HG02588 (cell line): ENCODE measurements around the gene HTR2C.
"Not testable (repeated sequence)": the region's sequence is repeated elsewhere in the genome, so short reads cannot be mapped to it uniquely, and the experiment has no call there.

Experiments
- ATAC-seq: cut with Tn5 transposase; IDR thresholded peaks from one replicate; pipeline ENCODE4 v1.9.1; 2021; ENCODE audit warnings: mild to moderate bottlenecking, moderate library complexity; ENCODE audit not compliant: unreplicated experiment

Gene HTR2C

GRCh38 chrX:114583646-114584374 is at the start of gene HTR2C:
HTR2C (plus strand) TSS chrX:114584086; CDS start chrX:114726937, 142,851 bp downstream.
- ATAC-seq: no peak

GRCh38 chrX:114580336-114580735 is 3.5 kb upstream of the HTR2C start:
- ATAC-seq: no peak

DNA sequence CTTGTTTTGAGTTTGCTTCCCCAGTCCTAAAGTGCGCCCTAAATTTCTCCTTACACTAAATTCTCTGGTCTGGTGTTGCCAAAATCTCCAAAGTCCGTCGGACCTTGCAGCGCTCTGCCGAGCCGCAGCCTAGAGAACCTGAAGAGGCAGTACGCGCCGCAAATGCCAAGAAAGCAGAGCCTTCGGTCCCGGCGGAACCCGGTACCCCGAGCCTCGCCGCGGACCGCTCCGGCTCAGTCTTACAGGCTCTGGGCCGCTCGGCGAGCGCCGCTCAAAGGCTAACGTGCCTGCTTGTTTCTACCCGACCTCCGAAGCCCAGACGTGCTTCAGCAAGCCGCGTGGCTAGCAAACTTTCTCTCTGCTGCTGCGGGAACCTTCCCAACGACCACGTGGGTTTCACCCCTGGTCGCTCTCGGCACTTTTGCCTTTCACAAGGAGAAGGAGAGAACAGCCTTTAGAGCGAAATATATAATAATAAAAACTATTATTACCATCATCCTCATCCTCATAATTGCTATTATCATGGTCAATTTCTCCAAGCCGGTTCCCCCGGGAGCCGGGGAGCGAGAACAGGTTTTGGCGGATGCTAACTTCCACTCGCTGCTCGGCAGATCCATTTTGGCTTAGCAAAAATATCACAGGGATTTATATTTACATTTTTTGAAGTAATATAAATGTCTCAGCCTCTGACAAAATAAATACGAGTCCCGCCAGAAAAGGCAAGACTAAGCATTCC is 2.2 kb upstream of the HTR2C start:
- no peak for ATAC-seq

- no peak for ATAC-seq
Observed at GRCh38 chrX:114582264-114582632, 1.6 kb upstream of the HTR2C start.

DNA sequence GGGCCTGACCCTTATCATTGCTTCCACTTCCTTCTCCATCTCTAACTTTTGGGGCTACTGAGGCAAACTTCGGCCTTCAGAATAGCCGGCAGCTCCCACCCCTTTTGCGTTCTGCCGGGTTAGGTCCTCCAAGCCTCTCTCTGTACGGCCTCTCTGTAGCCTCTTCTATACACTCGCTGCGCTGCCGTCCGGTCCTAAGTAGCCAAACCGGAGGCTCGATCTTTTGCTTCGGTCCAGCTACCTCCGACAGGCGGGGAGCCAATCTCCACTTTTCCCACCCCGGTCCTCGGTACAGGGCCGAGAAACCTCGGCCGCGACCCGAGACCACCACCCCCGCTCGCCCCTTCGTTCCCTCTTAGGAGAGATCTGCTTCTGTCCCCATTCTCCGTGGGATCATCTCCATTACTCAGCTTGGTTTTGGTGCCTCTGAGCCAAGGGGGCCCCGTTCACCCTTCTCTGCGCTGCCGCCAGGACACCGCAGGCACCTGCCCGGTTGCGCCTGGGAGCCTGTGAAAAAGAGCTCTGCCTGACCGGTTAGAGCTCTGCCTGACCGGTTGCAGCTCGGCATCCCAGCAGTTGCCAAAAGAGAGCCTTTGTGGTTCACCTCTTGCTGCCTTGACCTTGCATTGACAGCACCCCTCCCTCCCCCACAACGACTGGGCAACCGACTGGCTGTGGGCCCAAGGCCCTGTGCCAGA is 1.0 kb upstream of the HTR2C start:
- no peak for ATAC-seq

GRCh38 chrX:114584375-114584943 is 573 bp downstream of the HTR2C start:
- ATAC-seq: no peak

GRCh38 chrX:114584983-114585842 is 1.3 kb downstream of the HTR2C start:
- ATAC-seq: no peak

DNA sequence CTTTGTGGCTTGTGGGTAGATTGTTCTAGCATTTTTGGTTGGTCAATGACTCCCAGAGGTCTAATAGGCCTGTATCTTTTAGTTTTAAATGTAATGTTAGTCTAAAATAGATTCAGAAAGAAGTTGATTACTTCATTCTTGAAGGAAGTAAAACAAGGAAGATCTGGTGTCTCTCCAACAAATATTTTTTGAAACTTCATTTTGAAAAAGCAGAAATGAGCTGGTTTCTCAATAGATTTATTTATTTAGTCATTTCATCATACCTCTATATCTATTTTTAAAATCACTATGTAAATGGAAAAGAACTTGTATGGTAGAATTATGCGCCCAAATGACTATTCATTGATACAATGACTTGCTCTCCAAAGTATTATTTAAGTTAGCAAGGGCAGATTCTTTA is 7.2 kb downstream of the HTR2C start:
- no peak for ATAC-seq

DNA sequence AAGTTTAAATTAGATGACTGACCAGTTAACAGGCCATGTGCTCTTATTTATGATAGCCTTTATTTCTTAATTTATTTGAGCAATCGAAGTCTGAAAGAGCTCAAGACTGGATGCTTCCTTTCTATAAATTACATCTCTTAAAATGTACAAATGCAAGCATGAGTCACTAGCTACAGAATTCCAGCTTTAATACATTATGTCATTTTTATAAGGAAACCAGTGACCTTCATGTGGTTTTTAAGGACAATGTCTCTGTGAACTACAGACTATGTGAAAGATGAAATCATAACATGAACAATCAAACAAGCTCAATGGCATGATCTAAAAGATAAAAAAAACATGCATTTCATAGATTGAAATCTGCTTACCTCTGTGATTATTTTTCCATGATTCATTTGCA is 15.4 kb downstream of the HTR2C start:
- no peak for ATAC-seq

GRCh38 chrX:114599911-114600310 is 16.0 kb downstream of the HTR2C start:
- no peak for ATAC-seq

DNA sequence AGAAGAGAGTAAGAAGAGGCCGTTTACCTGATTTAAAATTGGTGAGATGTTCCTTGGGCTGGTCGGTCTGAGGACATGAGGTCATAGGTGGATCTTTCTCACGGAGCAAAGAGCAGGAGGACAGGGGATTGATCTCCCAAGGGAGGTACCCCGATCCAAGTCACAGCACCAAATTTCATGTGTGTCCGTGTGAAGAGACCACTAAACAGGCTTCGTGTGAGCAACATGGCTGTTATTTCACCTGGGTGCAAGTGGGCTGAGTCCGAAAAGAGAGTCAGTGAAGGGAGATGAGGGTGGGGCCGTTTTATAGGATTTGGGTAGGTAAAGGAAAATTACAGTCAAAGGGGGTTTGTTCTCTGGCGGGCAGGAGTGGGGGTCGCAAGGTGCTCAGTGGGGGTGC is 22.7 kb downstream of the HTR2C start:
- not testable (repeated sequence) for ATAC-seq

DNA sequence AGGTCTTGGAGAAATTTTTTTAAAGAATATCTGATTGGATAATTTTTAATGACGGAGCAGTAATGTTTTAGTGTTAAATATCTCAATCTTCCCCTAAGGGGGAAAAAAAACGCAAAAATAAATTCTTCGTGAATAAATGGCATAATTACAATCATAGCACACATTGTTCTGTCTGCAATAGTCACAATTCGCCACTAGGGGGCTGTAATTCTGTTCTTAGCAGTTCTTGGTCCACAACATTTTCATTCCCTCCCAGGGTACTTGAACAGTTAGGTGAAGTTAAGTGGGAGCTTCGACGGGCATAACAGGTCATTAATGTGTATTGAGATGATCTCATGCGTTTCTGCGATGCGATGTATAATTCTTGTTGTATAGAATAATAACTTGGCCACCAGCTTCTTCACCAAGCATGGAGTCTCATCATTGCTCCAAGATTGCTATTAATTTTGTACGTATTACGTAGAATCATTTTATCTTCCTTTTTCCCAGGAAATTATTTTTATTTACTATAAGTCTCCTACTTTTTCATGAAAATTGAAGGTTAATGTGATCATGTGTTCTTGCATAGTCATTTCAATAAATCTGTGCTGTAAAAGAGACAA is 27.2 kb downstream of the HTR2C start:
- ATAC-seq: no peak

GRCh38 chrX:114615765-114616164 is 31.9 kb downstream of the HTR2C start:
- ATAC-seq: no peak

DNA sequence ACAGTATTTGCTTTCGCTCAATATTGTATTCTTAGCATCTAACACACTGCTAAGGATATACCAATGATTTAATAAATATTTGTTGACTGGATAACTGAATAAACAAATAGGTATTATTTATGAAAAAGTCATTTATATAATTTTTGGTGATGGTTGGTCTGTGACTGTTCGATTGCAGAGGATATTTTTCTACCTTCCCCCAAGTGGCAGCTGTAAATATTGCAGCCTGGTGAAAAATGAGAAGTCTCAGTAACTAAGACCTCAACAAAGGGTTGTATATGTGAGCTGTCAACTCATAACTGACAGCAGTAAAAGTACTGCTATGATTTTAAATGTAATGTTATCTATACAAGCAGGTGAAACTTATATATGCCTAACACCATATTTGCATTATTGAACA is 36.0 kb downstream of the HTR2C start:
- no peak for ATAC-seq

- no peak for ATAC-seq
Observed at GRCh38 chrX:114626323-114626722, 42.4 kb downstream of the HTR2C start.

GRCh38 chrX:114635986-114636385 is 52.1 kb downstream of the HTR2C start:
- ATAC-seq: no peak

GRCh38 chrX:114650351-114650750 is 66.5 kb downstream of the HTR2C start:
- ATAC-seq: no peak

DNA sequence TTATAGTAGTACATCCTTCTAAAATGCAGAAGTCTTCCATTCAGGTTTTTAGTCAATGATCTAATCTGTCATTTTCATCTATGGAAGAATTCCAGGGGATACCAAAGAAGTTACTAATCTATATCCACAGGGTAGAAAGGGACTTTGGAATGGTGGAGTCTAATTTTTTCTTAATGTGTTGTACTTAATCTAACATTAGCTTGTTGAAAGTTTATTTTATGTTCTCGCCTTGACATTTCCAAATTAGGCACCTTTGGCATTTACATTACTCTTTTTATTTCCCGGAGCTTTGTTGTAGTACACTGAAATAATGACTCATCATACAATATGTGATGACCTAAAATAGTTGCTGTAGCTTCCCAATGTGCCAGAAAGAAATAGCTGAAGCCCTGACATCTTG is 91.5 kb downstream of the HTR2C start:
- no peak for ATAC-seq

- not testable (repeated sequence) for ATAC-seq
Observed at GRCh38 chrX:114700533-114700932, 116.6 kb downstream of the HTR2C start.

- no peak for ATAC-seq
Observed at GRCh38 chrX:114709406-114709805, 125.5 kb downstream of the HTR2C start.
